Liver (tissue), 9 donors: ENCODE measurements around the gene CYP2U1. TPM values are rescaled to one million over a fixed set of nuclear protein-coding genes. Genes with fewer than 3 reads are reported as not detected.
"Not testable (repeated sequence)": the region's sequence is repeated elsewhere in the genome, so short reads cannot be mapped to it uniquely, and the experiment has no call there.

Experiments used
- DNase-seq: peaks from one replicate; pipeline ENCODE4 v3.0.0-alpha.2; 2017; ENCODE audit warnings: low spot score
- H3K27ac ChIP-seq, 2 donors: one replicate each; pipeline ENCODE4 v1.7.0; 2013; ENCODE audit warnings: inconsistent platforms in 2 of 2, low read length in 2 of 2, control low read depth in 1 of 2, low read depth in 1 of 2, mild to moderate bottlenecking in 1 of 2
- H3K27me3 ChIP-seq, 4 donors: one replicate each; pipeline versions ENCODE4 v1.6.1 to v1.7.0; 2013; ENCODE audit warnings: low read length in 3 of 4, inconsistent platforms in 1 of 4, mild to moderate bottlenecking in 1 of 4, moderate library complexity in 1 of 4; ENCODE audit not compliant: control insufficient read depth in 4 of 4, insufficient read depth in 4 of 4
- H3K36me3 ChIP-seq, 4 donors: one replicate each; pipeline versions ENCODE4 v1.6.1 to v1.7.0; 2013; ENCODE audit warnings: low read length in 3 of 4, mild to moderate bottlenecking in 3 of 4, low read depth in 1 of 4, moderate library complexity in 1 of 4; ENCODE audit not compliant: control insufficient read depth in 4 of 4, insufficient read depth in 3 of 4
- H3K4me1 ChIP-seq, 4 donors: one replicate each; pipeline versions ENCODE4 v1.6.1 to v1.7.0; 2013; ENCODE audit warnings: low read length in 3 of 4, mild to moderate bottlenecking in 3 of 4, moderate library complexity in 1 of 4; ENCODE audit not compliant: control insufficient read depth in 4 of 4, insufficient read depth in 4 of 4
- H3K4me3 ChIP-seq, 3 donors: one replicate each; pipeline versions ENCODE4 v1.6.1 to v1.7.0; 2013; ENCODE audit warnings: low read length in 3 of 3, control low read depth in 1 of 3, low read depth in 1 of 3, mild to moderate bottlenecking in 1 of 3
- H3K9ac ChIP-seq, 2 donors: one replicate each; pipeline ENCODE4 v1.7.0; 2013; ENCODE audit warnings: low read length in 2 of 2, mild to moderate bottlenecking in 2 of 2, moderate library complexity in 2 of 2, control low read depth in 1 of 2, low read depth in 1 of 2
- H3K9me3 ChIP-seq, 4 donors: one replicate each; pipeline versions ENCODE4 v1.6.1 to v1.7.0; 2013; ENCODE audit warnings: low read length in 3 of 4; ENCODE audit not compliant: control insufficient read depth in 4 of 4
- ATF3 ChIP-seq: IDR thresholded peaks from 2 replicates; pipeline ENCODE4 v1.6.1; 2016; ENCODE audit warnings: antibody characterized with exemption
- CTCF ChIP-seq: fragments of 150-350 bp; IDR thresholded peaks from 2 replicates; pipeline ENCODE4 v1.5.1; 2017; ENCODE audit warnings: improper control_type of control experiment, low read depth, low read length; ENCODE audit not compliant: missing input control
- FOXA1 ChIP-seq: IDR thresholded peaks from 2 replicates; pipeline ENCODE4 v1.6.1; 2016; ENCODE audit warnings: antibody characterized with exemption
- FOXA2 ChIP-seq: IDR thresholded peaks from 2 replicates; pipeline ENCODE4 v1.6.1; 2016; ENCODE audit warnings: antibody characterized with exemption
- GABPA ChIP-seq, 2 donors: IDR thresholded peaks in 1 of 2; conservative IDR thresholded peaks in 1 of 2; 2 replicates each; pipeline ENCODE4 v1.6.1; 2016; ENCODE audit warnings: antibody characterized with exemption in 2 of 2, mild to moderate bottlenecking in 1 of 2, moderate library complexity in 1 of 2
- HNF4A ChIP-seq, 2 donors: conservative IDR thresholded peaks; 2 replicates each; pipeline ENCODE4 v1.6.1; 2016; ENCODE audit warnings: antibody characterized with exemption in 2 of 2, mild to moderate bottlenecking in 2 of 2
- HNF4G ChIP-seq: IDR thresholded peaks from 2 replicates; pipeline ENCODE4 v1.6.1; 2016; ENCODE audit warnings: antibody characterized with exemption
- JUND ChIP-seq, 2 donors: IDR thresholded peaks; 2 replicates each; pipeline ENCODE4 v1.6.1; 2016; ENCODE audit warnings: antibody characterized with exemption in 2 of 2
- MAX ChIP-seq: IDR thresholded peaks from 2 replicates; pipeline ENCODE4 v1.6.1; 2016; ENCODE audit warnings: antibody characterized with exemption
- NR2F2 ChIP-seq: IDR thresholded peaks from 2 replicates; pipeline ENCODE4 v1.6.1; 2016; ENCODE audit warnings: antibody characterized with exemption
- RAD21 ChIP-seq, 2 donors: IDR thresholded peaks; 2 replicates each; pipeline ENCODE4 v1.6.1; 2016; ENCODE audit warnings: antibody characterized with exemption in 2 of 2, mild to moderate bottlenecking in 2 of 2
- REST ChIP-seq: IDR thresholded peaks from 2 replicates; pipeline ENCODE4 v1.6.1; 2016; ENCODE audit warnings: antibody characterized with exemption, mild to moderate bottlenecking
- RXRA ChIP-seq, 2 donors: IDR thresholded peaks; 2 replicates each; pipeline ENCODE4 v1.6.1; 2017 to 2018; ENCODE audit warnings: antibody characterized with exemption in 2 of 2, mild to moderate bottlenecking in 1 of 2
- TAF1 ChIP-seq: conservative IDR thresholded peaks from 2 replicates; pipeline ENCODE4 v1.6.1; 2016; ENCODE audit warnings: antibody characterized with exemption, mild to moderate bottlenecking
- YY1 ChIP-seq: IDR thresholded peaks from 2 replicates; pipeline ENCODE4 v1.6.1; 2016; ENCODE audit warnings: antibody characterized with exemption, mild to moderate bottlenecking
- ZBTB33 ChIP-seq: IDR thresholded peaks from 2 replicates; pipeline ENCODE4 v1.6.1; 2016; ENCODE audit warnings: antibody characterized with exemption
- WGBS: extraction: QIAGEN DNeasy Blood & Tissue Kit; methylation state at CpG from one replicate; pipeline ENCODE4 v1.1.7; 2013; 5-methylcytosine and 5-hydroxymethylcytosine counted together
- polyA plus RNA-seq, 2 donors: library from polyadenylated mRNA; stranded (reverse) in 1 of 2; unstranded in 1 of 2; fragments of 200-250 nt in 1 of 2; fragments of >200 nt in 1 of 2; fragmentation: Nextera tagmentation in 1 of 2; extraction: Ambion mirVana in 1 of 2; gene quantifications; one replicate each; pipeline versions ENCODE4 v1.2.1 to v1.2.3, GENCODE V29; 2013 to 2015
- total RNA-seq, 2 donors: library from RNA; depleted of rRNA; stranded (reverse); fragments of >200 nt; gene quantifications; one replicate each; pipeline ENCODE4 v1.2.3, GENCODE V29; 2014
- donor health status: healthy.
- donor health status: healthy.
- donor health status: healthy.
- donor health status: healthy.
- donor health status: healthy.

CYP2U1 gene
- total and polyA plus RNA-seq, 4 donors, result 2.0 to 4.9 (median 3.2) TPM

- 87% methylated on average over 4 of the region's 4 CpGs for WGBS
- Histone ChIP-seq H3K36me3 (peaks cover 0 to 2% (median under 1%) of the 10 kb centered on the region in 4 donors), H3K4me3 (no peak overlapping the region), H3K27ac (no peak overlapping the region), H3K9me3 (no peaks in the 10 kb centered on the region), H3K4me1 (no peaks in the 10 kb centered on the region), H3K9ac (no peak overlapping the region), H3K27me3 (no peaks in the 10 kb centered on the region)
- DNase-seq, result no peak
- no peak for TF ChIP-seq MAX
- TF ChIP-seq ZBTB33, result no peak
- TF ChIP-seq FOXA1, result no peak
- no peak for TF ChIP-seq FOXA2
- no peak for TF ChIP-seq YY1
- TF ChIP-seq CTCF, result no peak
- no peak for TF ChIP-seq RXRA (IDR thresholded peaks at IDR 0.05)
- no peak for TF ChIP-seq HNF4G
- TF ChIP-seq GABPA (IDR thresholded peaks at IDR 0.05 in 1 of 2, conservative IDR thresholded peaks at IDR 0.05 in 1 of 2), result no peak
- TF ChIP-seq JUND (IDR thresholded peaks at IDR 0.05), result no peak
- TF ChIP-seq RAD21 (IDR thresholded peaks at IDR 0.05), result no peak
- TF ChIP-seq TAF1, result no peak
- TF ChIP-seq ATF3, result no peak
- TF ChIP-seq REST, result no peak
- TF ChIP-seq NR2F2, result no peak
- TF ChIP-seq HNF4A (conservative IDR thresholded peaks at IDR 0.05), result no peak
Measured at GRCh38 chr4:107966903-107967302, 35.6 kb downstream of the CYP2U1 start.

- not testable (repeated sequence) for H3K4me3 ChIP-seq, H3K36me3 ChIP-seq, H3K27me3 ChIP-seq, DNase-seq, H3K4me1 ChIP-seq, H3K27ac ChIP-seq, H3K9me3 ChIP-seq, H3K9ac ChIP-seq
Measured at GRCh38 chr4:107967519-107967918, 36.2 kb downstream of the CYP2U1 start.

- H3K27ac ChIP-seq, H3K27me3 ChIP-seq, DNase-seq, H3K4me1 ChIP-seq, H3K9ac ChIP-seq, H3K9me3 ChIP-seq, H3K36me3 ChIP-seq, H3K4me3 ChIP-seq: not testable (repeated sequence)
- WGBS, result 87% methylated on average over 1 of the region's 1 CpG
Measured at GRCh38 chr4:107967921-107968320, 36.6 kb downstream of the CYP2U1 start.
